PFSK-1 (cell line): ENCODE data around the gene KCNQ1.

Experiments
- FOXP2 ChIP-seq: optimal IDR thresholded peaks from 2 replicates; pipeline ENCODE3; 2011; ENCODE audit warnings: borderline replicate concordance, control low read depth, inconsistent platforms; ENCODE audit not compliant: insufficient read depth; ENCODE audit errors: extremely low read length, extremely low read depth
- POLR2AphosphoS5 ChIP-seq: IDR thresholded peaks from 2 replicates; pipeline ENCODE4 v1.6.1; 2012; ENCODE audit warnings: low read depth, mild to moderate bottlenecking, control low read depth, low read length, moderate library complexity
- REST ChIP-seq, 2 experiments: IDR thresholded peaks; 2 replicates each; pipeline versions ENCODE4 v1.6.1 to v1.8.0; 2011 to 2012; ENCODE audit warnings: low read depth in 2 of 2, low read length in 2 of 2, control low read depth in 1 of 2, inconsistent platforms in 1 of 2, mild to moderate bottlenecking in 1 of 2, moderate library complexity in 1 of 2; ENCODE audit not compliant: insufficient read depth in 1 of 2
- SIN3A ChIP-seq: IDR thresholded peaks from 2 replicates; pipeline ENCODE4 v1.6.1; 2012; ENCODE audit warnings: mild to moderate bottlenecking, low read length, moderate library complexity, borderline replicate concordance; ENCODE audit not compliant: insufficient read depth
- TAF1 ChIP-seq: IDR thresholded peaks from 2 replicates; pipeline ENCODE4 v1.6.1; 2012; ENCODE audit warnings: low read length, control low read depth, borderline replicate concordance; ENCODE audit not compliant: insufficient read depth

Gene KCNQ1

GRCh38 chr11:2464451-2465165, 19.8 kb downstream of the KCNQ1 start:
- no peak for TF ChIP-seq SIN3A
- TF ChIP-seq FOXP2, result no peak
- no peak for TF ChIP-seq TAF1
- TF ChIP-seq REST (IDR thresholded peaks at IDR 0.05; ENCODE audit: insufficient read depth in 1 of 2, low read depth in 2 of 2, low read length in 2 of 2), result no peak
- TF ChIP-seq POLR2AphosphoS5, result no peak

GRCh38 chr11:2465202-2466068, 20.6 kb downstream of the KCNQ1 start:
- TF ChIP-seq TAF1 (no peak), SIN3A (no peak), REST (IDR thresholded peaks at IDR 0.05; ENCODE audit: insufficient read depth in 1 of 2, low read depth in 2 of 2, low read length in 2 of 2) (no peak), POLR2AphosphoS5 (no peak), FOXP2 (no peak)

GRCh38 chr11:2466069-2466801, 21.4 kb downstream of the KCNQ1 start:
- no peak for TF ChIP-seq POLR2AphosphoS5

GRCh38 chr11:2466869-2467694, 22.3 kb downstream of the KCNQ1 start:
- no peak for TF ChIP-seq POLR2AphosphoS5
- no peak for TF ChIP-seq SIN3A
- no peak for TF ChIP-seq REST (IDR thresholded peaks at IDR 0.05; ENCODE audit: insufficient read depth in 1 of 2, low read depth in 2 of 2, low read length in 2 of 2)
- no peak for TF ChIP-seq FOXP2
- no peak for TF ChIP-seq TAF1

- TF ChIP-seq REST (IDR thresholded peaks at IDR 0.05; ENCODE audit: insufficient read depth in 1 of 2, low read depth in 2 of 2, low read length in 2 of 2), result no peak
- TF ChIP-seq SIN3A, result no peak
- TF ChIP-seq FOXP2, result no peak
- TF ChIP-seq POLR2AphosphoS5, result no peak
- TF ChIP-seq TAF1, result no peak
Observed at GRCh38 chr11:2467695-2468055, 22.9 kb downstream of the KCNQ1 start.
